HG03457 (cell line): ENCODE results near the gene DLX3.

Source experiments
- ATAC-seq: cut with Tn5 transposase; IDR thresholded peaks from one replicate; pipeline ENCODE4 v1.9.1; 2021; ENCODE audit warnings: moderate number of reproducible peaks; ENCODE audit not compliant: unreplicated experiment

Gene DLX3

GRCh38 chr17:49959183-49959935 lies 35.7 kb downstream of the DLX3 start:
- no peak for ATAC-seq

GRCh38 chr17:49958723-49959122 lies 36.3 kb downstream of the DLX3 start:
- no peak for ATAC-seq

GRCh38 chr17:49957350-49957749 lies 37.7 kb downstream of the DLX3 start:
- ATAC-seq, result no peak

GRCh38 chr17:49956780-49957179 lies 38.2 kb downstream of the DLX3 start:
- ATAC-seq, result no peak

- ATAC-seq, result no peak
Observed at GRCh38 chr17:49955157-49955556, 39.9 kb downstream of the DLX3 start.

GRCh38 chr17:49952912-49953497 lies 42.0 kb downstream of the DLX3 start:
- ATAC-seq, result no peak

GRCh38 chr17:49952209-49952911 lies 42.7 kb downstream of the DLX3 start:
- ATAC-seq, result no peak

GRCh38 chr17:49951362-49952082 lies 43.5 kb downstream of the DLX3 start:
- ATAC-seq, result no peak

- no peak for ATAC-seq
Observed at GRCh38 chr17:49949634-49950033, 45.4 kb downstream of the DLX3 start.

GRCh38 chr17:49946964-49947584 lies 48.0 kb downstream of the DLX3 start:
- no peak for ATAC-seq

- no peak for ATAC-seq
Observed at GRCh38 chr17:49946208-49946607, 48.8 kb downstream of the DLX3 start.

- no peak for ATAC-seq
Observed at GRCh38 chr17:49944273-49944870, 50.7 kb downstream of the DLX3 start.

GRCh38 chr17:49942947-49943346 lies 52.1 kb downstream of the DLX3 start:
- no peak for ATAC-seq

- ATAC-seq, result no peak
Observed at GRCh38 chr17:49941427-49941826, 53.6 kb downstream of the DLX3 start.
